Adrenal gland (tissue), 5 donors: ENCODE measurements around the gene CCDC170.

ENCODE experiments used
- POLR2A ChIP-seq, 2 donors: fragments of 450-650 bp; IDR thresholded peaks; one replicate each; pipeline ENCODE4 v1.6.1; 2017; ENCODE audit warnings: antibody characterized with exemption in 2 of 2, mild to moderate bottlenecking in 2 of 2, moderate library complexity in 1 of 2
- TF ChIP-seq, protein P1 (sequence below), 6 experiments: fragments of 450-650 bp in 4 of 6; fragments of 200-600 bp in 2 of 6; sonication (generic) in 1 of 6; IDR thresholded peaks; 1 replicate in 5 of 6; 2 replicates in 1 of 6; pipeline versions ENCODE4 v1.5.1 to v1.8.0; 2016 to 2021; ENCODE audit warnings: antibody characterized with exemption in 6 of 6, mild to moderate bottlenecking in 2 of 6, moderate library complexity in 1 of 6
- donor health status: DM: no; HTN: no; CAD: no.

GRCh38 chr6:151669208-151669560 lies 175.4 kb downstream of the CCDC170 start:
- TF ChIP-seq, protein P1, sequence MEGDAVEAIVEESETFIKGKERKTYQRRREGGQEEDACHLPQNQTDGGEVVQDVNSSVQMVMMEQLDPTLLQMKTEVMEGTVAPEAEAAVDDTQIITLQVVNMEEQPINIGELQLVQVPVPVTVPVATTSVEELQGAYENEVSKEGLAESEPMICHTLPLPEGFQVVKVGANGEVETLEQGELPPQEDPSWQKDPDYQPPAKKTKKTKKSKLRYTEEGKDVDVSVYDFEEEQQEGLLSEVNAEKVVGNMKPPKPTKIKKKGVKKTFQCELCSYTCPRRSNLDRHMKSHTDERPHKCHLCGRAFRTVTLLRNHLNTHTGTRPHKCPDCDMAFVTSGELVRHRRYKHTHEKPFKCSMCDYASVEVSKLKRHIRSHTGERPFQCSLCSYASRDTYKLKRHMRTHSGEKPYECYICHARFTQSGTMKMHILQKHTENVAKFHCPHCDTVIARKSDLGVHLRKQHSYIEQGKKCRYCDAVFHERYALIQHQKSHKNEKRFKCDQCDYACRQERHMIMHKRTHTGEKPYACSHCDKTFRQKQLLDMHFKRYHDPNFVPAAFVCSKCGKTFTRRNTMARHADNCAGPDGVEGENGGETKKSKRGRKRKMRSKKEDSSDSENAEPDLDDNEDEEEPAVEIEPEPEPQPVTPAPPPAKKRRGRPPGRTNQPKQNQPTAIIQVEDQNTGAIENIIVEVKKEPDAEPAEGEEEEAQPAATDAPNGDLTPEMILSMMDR (IDR thresholded peaks at IDR 0.05), result no peak
- no peak for TF ChIP-seq POLR2A (IDR thresholded peaks at IDR 0.05)
